IPS-18a (cell line): ENCODE measurements around the gene LAMB3.

Experiments used
- H3K27ac ChIP-seq: one replicate; pipeline ENCODE4 v1.5.1; 2013; ENCODE audit warnings: low read length
- H3K27me3 ChIP-seq: one replicate; pipeline ENCODE4 v1.6.1; 2013; ENCODE audit warnings: mild to moderate bottlenecking, low read length; ENCODE audit not compliant: control insufficient read depth, insufficient read depth
- H3K36me3 ChIP-seq: one replicate; pipeline ENCODE4 v1.6.1; 2013; ENCODE audit warnings: low read depth, low read length; ENCODE audit not compliant: control insufficient read depth
- H3K4me1 ChIP-seq: one replicate; pipeline ENCODE4 v1.6.1; 2013; ENCODE audit warnings: low read depth, low read length; ENCODE audit not compliant: control insufficient read depth
- H3K4me3 ChIP-seq: one replicate; pipeline ENCODE4 v1.5.1; 2013; ENCODE audit warnings: low read length
- H3K9ac ChIP-seq: one replicate; pipeline ENCODE4 v1.6.1; 2013; ENCODE audit warnings: mild to moderate bottlenecking, low read length, moderate library complexity
- H3K9me3 ChIP-seq: one replicate; pipeline ENCODE4 v1.6.1; 2013; ENCODE audit warnings: low read depth, low read length; ENCODE audit not compliant: control insufficient read depth

Gene LAMB3

DNA sequence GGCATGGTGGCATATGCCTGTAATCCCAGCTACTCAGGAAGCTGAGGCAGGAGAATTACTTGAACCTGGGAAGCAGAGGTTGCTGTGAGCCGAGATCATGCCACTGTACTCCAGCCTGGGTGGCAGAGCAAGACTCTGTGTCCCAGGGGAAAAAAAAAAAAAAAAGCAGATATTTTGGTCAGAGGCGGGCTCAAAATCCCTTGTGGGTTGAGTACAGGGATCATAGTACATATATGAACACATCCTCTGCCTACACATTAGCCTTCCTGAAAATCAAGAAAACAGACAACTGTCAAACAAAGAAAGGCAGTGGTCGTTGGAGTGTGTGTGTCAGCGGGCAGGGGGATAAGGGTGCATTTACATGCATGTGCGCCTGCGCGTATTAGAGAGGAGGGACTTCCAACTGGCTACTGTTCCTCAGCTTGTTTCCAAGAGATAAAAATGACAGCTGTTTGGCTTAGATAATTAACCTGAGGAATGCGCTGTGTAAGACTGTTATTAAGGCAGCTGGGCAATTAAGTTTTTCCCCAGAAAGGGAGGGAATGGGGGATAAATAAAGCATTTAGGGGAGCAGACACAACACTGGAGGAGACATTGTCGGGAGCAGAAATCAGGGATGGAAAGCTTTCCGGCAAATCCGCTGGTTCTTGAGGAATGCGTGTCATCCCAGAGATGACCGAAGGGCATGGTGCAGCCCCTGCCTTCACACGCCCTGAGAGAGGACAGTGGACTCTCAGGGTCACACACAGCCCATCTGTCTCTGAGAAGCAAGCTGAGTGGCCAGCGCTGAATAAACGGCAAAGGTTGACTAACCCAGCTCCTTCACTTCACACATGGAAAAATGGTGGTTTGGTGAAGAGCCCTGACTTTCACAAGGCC is 6.4 kb downstream of the LAMB3 start:
- Histone ChIP-seq H3K27me3 (no peaks in the 10 kb centered on the region), H3K4me3 (no peak overlapping the region), H3K9ac (no peak overlapping the region), H3K36me3 (no peaks in the 10 kb centered on the region), H3K4me1 (no peaks in the 10 kb centered on the region), H3K27ac (no peak overlapping the region), H3K9me3 (no peaks in the 10 kb centered on the region)

- Histone ChIP-seq H3K4me3 (no peak overlapping the region), H3K27me3 (no peaks in the 10 kb centered on the region), H3K27ac (no peak overlapping the region), H3K9ac (no peak overlapping the region), H3K36me3 (no peaks in the 10 kb centered on the region), H3K9me3 (no peaks in the 10 kb centered on the region), H3K4me1 (no peaks in the 10 kb centered on the region)
Observed at GRCh38 chr1:209643285-209644020, 8.8 kb downstream of the LAMB3 start.

- no peaks in the 10 kb centered on the region for H3K4me1 ChIP-seq
- H3K27ac ChIP-seq: no peak overlapping the region
- H3K9me3 ChIP-seq: no peaks in the 10 kb centered on the region
- no peaks in the 10 kb centered on the region for H3K36me3 ChIP-seq
- no peak overlapping the region for H3K9ac ChIP-seq
- H3K4me3 ChIP-seq: no peak overlapping the region
- no peaks in the 10 kb centered on the region for H3K27me3 ChIP-seq
Observed at GRCh38 chr1:209642816-209643215, 9.4 kb downstream of the LAMB3 start.

DNA sequence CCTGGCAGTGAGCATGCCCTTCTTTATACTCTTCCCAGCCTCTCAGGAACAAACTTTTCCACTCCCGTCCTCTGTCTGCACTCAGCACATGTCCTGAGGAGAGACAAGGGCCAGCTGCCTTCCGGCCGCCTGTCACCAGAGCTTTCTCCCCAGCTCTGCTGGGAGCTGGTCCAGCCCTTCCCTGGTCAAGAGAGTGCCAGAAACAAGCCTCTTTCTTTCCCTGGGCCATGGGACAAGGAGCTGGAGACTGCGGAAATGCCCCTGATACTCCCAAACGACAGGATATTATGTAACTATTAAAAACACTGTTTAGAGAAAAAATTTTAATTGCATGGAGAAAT is 10.4 kb downstream of the LAMB3 start:
- no peaks in the 10 kb centered on the region for H3K4me1 ChIP-seq
- H3K27ac ChIP-seq: no peak overlapping the region

DNA sequence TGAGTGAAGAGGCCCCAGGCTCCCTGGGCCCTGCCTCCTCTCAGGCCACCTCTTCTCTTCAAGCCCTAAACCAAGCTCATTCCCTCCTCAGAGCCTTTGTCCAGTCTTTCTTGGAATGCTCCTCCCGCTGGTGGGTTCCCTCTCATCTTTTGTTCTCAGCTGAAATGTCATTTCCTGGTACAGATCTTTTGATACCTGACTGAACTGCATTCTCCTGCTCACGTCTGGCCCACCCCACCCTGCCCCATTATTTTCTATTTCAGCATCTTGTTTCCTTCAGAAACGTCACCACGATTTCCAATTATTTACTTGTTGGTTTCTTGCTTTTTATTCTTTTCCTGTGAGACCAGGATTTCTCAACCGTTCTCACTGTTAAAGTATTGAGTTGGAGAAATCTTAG is 16.4 kb downstream of the LAMB3 start:
- no peaks in the 10 kb centered on the region for H3K36me3 ChIP-seq
- H3K9me3 ChIP-seq: no peaks in the 10 kb centered on the region
- H3K27me3 ChIP-seq: no peaks in the 10 kb centered on the region
- H3K9ac ChIP-seq: no peak overlapping the region
- H3K27ac ChIP-seq: no peak overlapping the region
- peaks cover 1% of the 10 kb centered on the region for H3K4me1 ChIP-seq
- no peak overlapping the region for H3K4me3 ChIP-seq

More for the DNA sequence above, 10.4 kb downstream of the LAMB3 start:
- Histone ChIP-seq H3K9me3 (no peaks in the 10 kb centered on the region), H3K27me3 (no peaks in the 10 kb centered on the region), H3K9ac (no peak overlapping the region), H3K36me3 (no peaks in the 10 kb centered on the region), H3K4me3 (no peak overlapping the region)

GRCh38 chr1:209634005-209634737 is 18.1 kb downstream of the LAMB3 start:
- H3K27me3 ChIP-seq: no peaks in the 10 kb centered on the region
- no peaks in the 10 kb centered on the region for H3K9me3 ChIP-seq
- H3K4me3 ChIP-seq: no peak overlapping the region
- no peak overlapping the region for H3K9ac ChIP-seq
- H3K36me3 ChIP-seq: no peaks in the 10 kb centered on the region
- peaks cover 13% of the 10 kb centered on the region for H3K4me1 ChIP-seq
- H3K27ac ChIP-seq: no peak overlapping the region

DNA sequence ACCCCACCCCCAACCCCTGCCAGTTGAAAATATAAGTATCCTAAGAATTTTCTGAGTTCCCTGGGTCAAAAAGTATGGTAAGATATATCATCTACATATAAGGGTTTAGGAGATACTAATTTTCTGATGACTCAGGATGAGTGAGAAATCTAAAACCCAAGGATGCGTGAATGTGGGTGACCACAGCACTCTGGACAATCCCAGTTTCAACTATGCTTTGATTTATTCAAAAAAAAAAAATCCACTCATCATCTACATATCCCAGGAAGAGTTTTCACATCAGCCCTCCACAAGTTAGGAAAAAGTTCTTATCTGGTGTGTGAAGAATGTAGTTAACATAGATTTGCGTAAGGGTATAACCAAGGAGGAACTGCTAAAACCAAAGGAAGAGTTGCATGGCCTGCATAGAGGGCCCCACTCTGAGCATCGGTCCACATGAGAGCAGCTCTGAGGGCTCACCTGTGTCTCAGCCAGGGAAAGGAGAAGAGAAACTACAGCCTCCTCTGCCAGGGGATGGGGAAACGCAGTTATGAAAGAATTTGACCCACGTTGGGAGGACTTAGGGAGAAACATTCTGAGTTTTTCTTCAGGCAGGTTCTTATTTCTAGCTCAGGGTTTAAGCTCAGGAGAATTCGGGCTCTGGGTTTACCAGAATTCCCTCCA is 18.8 kb downstream of the LAMB3 start:
- Histone ChIP-seq H3K9ac (no peak overlapping the region), H3K4me1 (peaks cover 13% of the 10 kb centered on the region), H3K27ac (no peak overlapping the region), H3K36me3 (no peaks in the 10 kb centered on the region), H3K27me3 (no peaks in the 10 kb centered on the region), H3K9me3 (no peaks in the 10 kb centered on the region), H3K4me3 (no peak overlapping the region)

DNA sequence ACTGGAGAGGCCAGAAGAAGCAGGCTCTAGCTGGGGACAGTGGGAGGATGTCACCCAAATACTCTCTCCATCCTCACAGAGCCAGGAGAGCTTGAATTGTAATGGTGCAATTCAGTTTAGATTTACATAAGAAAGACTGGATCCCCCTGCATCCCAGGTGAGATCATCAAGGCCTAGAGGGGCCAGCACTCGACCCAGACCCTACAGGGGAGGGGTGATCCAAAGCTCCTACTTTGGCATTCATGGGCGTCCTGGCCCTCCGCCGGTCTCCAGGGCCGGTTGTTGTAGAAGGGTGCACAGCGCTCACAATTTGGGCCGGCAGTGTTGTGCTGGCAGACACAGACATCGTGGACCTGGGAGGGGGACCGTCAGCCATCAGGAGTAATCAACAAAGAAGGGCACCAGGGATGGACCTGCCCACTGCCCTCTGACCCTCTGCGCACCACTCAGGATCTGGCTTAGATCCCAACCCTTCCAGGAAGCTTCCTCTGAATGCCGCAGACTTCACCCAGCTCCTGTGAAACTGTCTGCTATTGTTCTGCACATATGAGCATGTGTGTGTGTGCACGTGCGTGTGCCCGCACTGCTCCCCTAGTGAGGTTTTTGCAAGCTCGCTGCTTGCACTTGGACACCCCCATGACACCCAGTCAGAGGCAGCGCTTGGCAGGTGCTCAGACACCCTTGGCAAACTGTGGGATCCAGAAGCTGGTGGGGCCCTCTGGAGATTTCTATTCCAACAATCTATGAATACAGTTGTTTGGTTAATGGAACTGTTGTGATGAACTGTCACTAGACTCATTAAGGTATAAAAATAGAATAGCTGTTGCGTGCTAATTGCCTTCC is 21.6 kb downstream of the LAMB3 start:
- no peaks in the 10 kb centered on the region for H3K9me3 ChIP-seq
- no peak overlapping the region for H3K4me3 ChIP-seq
- peaks cover 13% of the 10 kb centered on the region for H3K4me1 ChIP-seq
- H3K27me3 ChIP-seq: no peaks in the 10 kb centered on the region
- H3K27ac ChIP-seq: no peak overlapping the region
- no peaks in the 10 kb centered on the region for H3K36me3 ChIP-seq
- no peak overlapping the region for H3K9ac ChIP-seq

DNA sequence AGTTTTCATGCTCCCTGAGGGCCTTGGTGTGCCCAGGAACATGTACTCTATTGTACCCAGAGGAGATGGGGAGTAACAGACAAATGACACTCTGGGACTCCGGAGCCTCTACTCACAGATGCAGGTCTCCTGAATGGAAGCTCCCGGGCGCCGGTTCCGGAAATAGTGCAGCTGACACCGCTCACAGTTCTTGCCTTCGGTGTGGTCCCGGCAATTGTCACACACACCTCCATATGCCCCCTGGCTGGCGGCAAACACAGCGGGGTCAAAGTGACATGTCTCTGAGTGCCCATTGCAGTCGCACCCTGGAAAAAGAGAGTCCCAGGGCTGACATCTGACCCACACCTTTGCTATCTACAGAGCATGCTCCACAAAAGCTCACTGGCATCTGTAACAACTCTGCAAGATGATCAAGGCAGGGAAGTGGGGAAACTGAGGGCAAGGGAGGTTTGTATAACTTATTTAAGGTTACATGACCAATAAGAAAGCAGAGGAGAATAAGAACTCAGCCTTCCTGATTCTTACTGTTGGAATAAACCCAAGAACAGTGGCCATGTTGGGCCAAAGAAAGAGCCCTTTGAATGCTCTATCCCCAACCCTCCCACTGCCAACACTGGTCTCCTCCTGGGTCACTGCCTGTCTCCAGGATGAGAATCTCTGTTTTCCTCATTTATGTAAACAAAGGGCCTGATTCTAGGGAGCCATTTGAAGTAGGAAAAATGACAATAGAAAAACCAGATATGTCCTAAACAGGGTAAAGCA is 22.4 kb downstream of the LAMB3 start:
- no peaks in the 10 kb centered on the region for H3K27me3 ChIP-seq
- H3K36me3 ChIP-seq: no peaks in the 10 kb centered on the region
- no peak overlapping the region for H3K4me3 ChIP-seq
- no peaks in the 10 kb centered on the region for H3K9me3 ChIP-seq
- H3K27ac ChIP-seq: no peak overlapping the region
- no peak overlapping the region for H3K9ac ChIP-seq
- peaks cover 13% of the 10 kb centered on the region for H3K4me1 ChIP-seq

DNA sequence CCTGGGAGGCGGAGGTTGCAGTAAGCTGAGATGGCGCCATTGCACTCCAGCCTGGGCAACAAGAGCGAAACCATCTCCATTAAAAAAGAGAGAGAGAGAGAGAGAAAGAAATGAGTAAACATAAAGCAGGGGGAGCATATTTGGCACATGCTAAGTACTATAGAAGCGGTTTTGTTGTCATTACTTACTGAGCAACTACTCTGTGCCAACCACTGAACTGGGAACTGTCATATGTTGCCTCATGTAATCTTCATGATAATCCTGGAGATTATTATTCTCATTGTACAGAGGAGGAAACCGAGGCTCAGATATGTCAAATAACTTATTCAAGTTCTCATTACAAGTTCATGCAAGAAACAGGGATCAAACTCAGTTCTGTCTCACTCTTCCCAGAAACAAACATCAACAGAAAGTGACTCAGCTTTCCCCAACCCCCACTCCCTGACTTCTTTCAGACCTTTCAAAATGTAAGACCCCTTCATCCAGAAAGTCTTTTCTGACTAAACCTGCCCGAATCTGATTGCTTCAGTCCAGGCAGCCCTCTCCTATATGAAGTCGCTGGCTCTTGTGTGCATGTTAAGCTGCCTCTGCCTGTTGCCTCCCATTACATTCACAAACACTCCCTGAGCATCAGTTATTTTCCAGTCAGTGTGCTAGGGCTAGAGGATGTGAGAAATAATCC is 23.5 kb downstream of the LAMB3 start:
- no peaks in the 10 kb centered on the region for H3K36me3 ChIP-seq
- H3K4me1 ChIP-seq: peaks cover 13% of the 10 kb centered on the region
- H3K9ac ChIP-seq: no peak overlapping the region
- H3K27ac ChIP-seq: no peak overlapping the region
- H3K27me3 ChIP-seq: no peaks in the 10 kb centered on the region
- no peak overlapping the region for H3K4me3 ChIP-seq
- H3K9me3 ChIP-seq: no peaks in the 10 kb centered on the region
